GM19351 (cell line): Measurements from ENCODE around the gene COL25A1.
"Not testable (repeated sequence)": the region's sequence is repeated elsewhere in the genome, so short reads cannot be mapped to it uniquely, and the experiment has no call there.

Experiments
- ATAC-seq: cut with Tn5 transposase; IDR thresholded peaks from one replicate; pipeline ENCODE4 v1.9.1; 2021; ENCODE audit warnings: mild to moderate bottlenecking, moderate library complexity; ENCODE audit not compliant: unreplicated experiment

COL25A1 gene

DNA sequence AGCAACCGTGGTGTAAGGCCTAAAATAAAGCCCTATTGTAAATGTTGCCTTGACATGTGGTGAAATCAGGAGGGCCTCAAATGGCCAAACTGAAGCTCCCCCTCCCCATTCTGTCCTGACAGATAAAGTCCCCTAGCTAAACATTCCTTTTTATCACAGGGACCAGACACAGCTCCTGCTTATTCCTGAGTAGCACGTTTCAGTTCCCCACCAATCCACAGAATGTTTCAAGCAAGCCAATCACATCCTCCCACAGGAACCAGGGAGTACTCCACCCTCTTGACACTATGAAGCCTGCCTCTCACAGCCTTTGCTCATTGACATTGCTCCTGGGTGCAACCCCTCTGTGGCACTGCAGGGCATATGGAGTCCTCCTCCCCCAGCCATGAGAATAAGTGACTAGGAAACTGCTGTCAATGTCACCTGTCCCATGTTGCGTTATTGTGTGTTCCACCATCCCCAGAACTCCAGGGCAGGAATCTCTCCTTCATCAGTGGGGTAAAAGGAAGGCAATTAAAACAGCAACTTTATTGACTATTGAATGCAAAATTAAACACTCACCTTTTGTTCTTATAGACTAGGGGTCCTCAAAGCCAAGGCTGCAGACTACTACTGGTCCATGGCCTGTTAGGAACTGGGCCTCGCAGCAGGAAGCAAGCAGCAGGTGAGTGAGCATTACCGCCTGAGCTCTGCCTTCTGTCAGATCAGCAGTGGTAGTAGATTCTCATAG is 128.1 kb downstream of the COL25A1 start:
- no peak for ATAC-seq

DNA sequence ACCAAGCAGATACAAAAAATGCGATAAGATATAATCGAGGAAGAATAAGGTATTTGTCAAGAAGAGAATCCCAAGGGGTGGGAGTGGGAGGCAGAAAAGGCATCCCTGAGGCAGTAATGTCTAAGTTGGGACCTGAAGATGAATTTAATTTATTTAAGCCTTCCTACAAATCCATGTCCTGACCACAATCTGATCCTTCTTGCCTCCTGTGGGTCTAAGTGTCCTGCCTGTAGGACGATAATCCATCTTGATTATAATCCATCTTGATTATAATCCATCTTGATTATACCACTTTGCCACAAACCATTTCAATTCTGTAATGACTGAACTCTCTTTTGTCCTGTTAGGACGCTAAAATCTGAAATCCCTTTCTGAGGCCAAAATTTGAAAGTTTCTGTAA is 130.2 kb downstream of the COL25A1 start:
- no peak for ATAC-seq

DNA sequence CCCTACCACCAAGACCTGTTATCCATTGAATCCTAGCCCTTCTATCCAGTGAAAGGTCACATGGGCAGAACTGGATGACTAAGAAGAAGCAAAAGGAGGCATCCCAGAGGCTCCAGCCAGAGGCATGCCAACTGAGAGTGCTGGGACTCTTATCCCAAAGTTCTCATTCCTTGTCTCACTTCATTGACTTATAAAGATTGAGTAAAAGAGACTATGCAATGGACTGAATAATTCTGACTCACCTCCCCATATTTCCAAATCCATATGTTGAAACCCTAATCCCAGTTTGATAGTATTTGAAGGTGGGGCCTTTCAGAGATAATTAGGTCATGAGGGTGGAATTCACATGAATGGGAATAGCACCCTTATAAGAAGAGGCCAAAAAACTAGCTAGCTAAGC is 131.4 kb downstream of the COL25A1 start:
- no peak for ATAC-seq

- ATAC-seq: no peak
These were observed 133.3 kb downstream of the COL25A1 start for GRCh38 chr4:109169170-109169569.

- no peak for ATAC-seq
These were observed 135.9 kb downstream of the COL25A1 start for GRCh38 chr4:109166586-109166985.

- ATAC-seq: no peak
These were observed 136.3 kb downstream of the COL25A1 start for GRCh38 chr4:109166126-109166525.

GRCh38 chr4:109164011-109164410 is 138.4 kb downstream of the COL25A1 start:
- no peak for ATAC-seq

DNA sequence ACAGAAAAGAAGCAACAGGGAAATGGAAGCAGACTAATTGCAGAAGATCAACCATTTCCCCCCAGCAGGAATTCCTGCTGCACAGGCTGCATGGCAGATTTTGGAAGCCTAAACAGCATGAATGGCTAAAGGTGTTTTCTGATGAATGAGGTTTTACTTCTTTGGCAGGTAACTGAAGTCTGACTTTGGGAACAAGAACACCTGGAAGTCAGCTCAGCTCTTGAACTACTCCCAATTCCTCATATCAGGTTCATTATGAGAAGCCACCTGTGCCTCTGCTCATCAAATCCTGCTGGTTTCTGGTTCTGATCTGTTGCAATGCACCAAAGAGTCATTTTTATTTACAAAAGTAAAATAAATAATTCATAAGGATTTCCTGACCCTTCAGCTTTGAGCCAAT is 139.0 kb downstream of the COL25A1 start:
- ATAC-seq: no peak

DNA sequence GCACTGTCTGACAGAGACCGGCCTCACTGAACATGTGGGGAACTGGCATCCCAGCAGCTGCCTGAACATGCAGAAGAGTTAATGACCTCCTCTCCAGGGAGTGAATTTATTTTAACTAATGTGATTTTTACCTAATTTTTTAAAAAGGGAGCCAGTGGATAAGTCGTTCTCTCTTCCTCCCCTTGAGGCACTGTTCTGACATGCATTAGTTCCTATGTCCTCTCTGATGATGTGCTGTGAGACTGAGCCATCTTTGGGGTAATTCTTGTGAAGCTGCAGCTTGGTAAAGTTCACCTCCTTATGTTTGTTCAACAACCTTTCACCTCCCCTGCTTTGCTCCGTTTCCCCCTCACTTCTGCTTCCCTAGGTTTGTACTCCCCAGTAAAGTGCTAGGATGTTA is 139.7 kb downstream of the COL25A1 start:
- no peak for ATAC-seq

- no peak for ATAC-seq
These were observed 142.0 kb downstream of the COL25A1 start for GRCh38 chr4:109160494-109160893.

DNA sequence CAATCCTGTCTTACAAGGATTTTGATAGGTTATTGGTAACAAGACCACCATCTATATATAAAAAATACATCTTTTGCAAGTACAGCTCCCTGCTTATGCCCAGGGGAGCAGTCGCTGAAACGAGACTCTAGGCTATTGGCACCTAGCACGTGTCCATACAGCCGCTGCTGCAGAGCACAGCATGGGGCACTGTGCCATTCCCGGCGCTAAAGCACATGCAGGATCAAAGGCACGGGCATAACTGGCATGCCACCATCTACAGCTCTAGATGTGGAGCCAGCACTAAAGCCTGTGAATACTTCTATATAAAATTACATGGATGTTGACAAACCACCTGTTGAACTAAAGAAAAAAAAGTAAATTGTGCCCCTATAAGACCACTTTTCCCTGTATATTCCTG is 144.8 kb downstream of the COL25A1 start:
- ATAC-seq: no peak

DNA sequence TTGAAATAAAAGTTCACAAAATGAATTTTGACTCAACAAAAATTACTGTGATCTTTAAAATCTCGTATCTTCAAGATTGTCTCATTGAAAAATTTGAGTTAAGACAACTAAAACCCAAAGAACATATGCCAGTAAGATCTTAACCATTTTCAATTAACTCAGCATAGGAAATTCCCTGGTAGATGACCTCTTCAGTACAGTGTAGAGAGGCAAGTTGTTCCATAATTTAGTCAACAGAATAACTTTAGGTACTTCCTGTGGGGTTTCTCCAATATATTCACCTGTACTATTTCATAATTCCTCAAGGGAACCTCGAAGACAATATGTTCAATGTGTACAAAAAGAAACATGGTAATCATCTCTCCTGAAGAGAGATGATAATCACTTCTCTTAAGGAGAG is 145.3 kb downstream of the COL25A1 start:
- no peak for ATAC-seq

DNA sequence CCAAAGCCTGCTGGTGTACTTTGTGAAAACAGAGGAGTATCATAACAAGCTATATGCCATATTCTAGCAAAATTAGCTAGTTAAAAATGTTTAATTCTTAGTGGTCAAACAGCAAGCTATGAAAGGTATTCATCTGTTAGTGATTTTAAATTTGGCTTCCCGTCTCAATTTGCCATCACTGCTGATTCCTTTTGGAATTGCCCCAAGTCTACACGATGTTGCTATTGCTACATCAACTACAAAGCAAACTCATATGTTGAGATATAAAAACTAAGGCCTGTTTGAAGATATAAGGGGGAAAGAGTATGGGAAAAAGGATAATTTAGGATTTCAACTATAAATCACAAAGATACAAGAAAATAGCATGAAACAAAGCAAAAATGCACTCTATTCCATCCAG is 146.1 kb downstream of the COL25A1 start:
- no peak for ATAC-seq

GRCh38 chr4:109155682-109156283 is 146.7 kb downstream of the COL25A1 start:
- ATAC-seq: no peak

DNA sequence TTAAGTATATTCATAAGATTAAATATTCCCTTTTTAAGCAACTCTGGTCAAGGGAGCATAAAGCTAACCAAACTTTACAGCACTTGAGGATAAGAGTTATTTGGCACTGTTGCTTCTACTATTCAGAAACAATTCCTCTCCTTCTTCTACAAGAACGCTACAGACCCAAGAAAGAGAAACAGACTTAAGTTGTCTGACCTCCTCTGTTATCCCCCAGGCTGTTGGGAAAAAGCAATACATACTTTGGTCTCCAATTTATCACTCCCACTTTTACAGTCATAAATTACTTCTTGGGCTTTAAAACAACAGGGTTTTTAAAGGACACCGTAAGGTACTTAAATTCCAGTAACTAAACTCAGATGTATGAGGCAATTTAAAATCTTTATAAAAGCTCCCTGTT is 147.4 kb downstream of the COL25A1 start:
- no peak for ATAC-seq

GRCh38 chr4:109154424-109154823 is 148.0 kb downstream of the COL25A1 start:
- no peak for ATAC-seq

DNA sequence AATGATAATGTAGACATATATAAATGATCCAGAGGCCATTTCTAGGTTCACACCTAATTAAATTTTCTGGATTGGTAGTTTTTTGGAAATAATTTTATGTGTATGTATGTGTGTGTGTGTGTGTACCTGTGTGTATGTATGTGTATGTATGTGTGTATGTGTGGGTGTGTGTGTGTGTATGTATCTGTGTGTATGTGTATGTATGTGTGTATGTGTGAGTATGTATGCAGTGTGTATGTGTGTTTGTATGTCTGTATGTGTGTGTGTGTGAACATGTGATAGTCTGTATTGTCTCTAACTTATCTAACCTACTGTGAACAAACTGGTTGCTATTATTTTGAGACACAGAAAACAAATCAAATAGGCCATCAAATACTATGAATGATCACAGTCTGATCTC is 152.6 kb downstream of the COL25A1 start:
- no peak for ATAC-seq

GRCh38 chr4:109148577-109149075 is 153.8 kb downstream of the COL25A1 start:
- no peak for ATAC-seq

GRCh38 chr4:109147135-109147534 is 155.3 kb downstream of the COL25A1 start:
- ATAC-seq: no peak

DNA sequence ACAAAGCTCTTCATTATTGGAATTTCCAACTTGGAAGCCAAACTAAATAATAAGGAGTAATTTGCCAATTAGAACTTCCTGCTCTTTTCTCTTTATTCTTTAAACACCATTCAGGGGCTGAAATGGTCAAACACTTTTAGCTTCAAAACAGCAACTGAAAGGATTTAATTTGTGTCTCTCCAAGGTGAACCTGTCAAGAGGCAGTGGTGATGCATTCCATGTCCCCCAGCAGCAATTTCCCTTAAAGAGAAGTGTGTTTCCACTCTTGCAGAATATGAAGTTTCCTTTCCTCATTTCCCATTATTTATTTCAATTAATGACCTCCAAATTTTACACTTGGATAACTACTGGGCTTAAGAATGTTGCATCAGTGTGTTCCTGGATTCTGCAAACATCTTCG is 156.0 kb downstream of the COL25A1 start:
- no peak for ATAC-seq

- ATAC-seq: not testable (repeated sequence)
These were observed 164.3 kb downstream of the COL25A1 start for GRCh38 chr4:109138125-109138524.

DNA sequence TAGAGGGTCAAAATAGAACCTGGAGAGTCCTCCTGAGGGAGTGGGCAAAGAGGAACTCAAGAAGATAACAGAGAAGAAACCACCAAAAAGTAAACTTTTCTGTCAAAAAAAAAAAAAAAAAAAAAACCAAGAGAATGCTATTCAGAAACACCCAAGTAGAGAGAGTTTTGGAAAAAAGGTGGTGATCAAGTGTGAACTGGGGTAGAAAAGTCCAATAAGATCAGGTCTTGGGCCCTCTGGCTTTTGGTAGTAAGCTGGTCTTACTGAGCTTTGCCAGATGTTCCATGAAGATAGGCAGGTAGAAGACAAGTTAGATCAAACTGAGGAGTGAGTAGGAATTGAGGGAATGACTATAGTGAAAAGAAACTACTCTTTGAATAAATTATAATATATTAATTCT is 167.5 kb downstream of the COL25A1 start:
- ATAC-seq: no peak

- ATAC-seq: no peak
These were observed 168.2 kb downstream of the COL25A1 start for GRCh38 chr4:109134268-109134667.
